ENCODE results near the gene NRG3.

Gene NRG3

DNA sequence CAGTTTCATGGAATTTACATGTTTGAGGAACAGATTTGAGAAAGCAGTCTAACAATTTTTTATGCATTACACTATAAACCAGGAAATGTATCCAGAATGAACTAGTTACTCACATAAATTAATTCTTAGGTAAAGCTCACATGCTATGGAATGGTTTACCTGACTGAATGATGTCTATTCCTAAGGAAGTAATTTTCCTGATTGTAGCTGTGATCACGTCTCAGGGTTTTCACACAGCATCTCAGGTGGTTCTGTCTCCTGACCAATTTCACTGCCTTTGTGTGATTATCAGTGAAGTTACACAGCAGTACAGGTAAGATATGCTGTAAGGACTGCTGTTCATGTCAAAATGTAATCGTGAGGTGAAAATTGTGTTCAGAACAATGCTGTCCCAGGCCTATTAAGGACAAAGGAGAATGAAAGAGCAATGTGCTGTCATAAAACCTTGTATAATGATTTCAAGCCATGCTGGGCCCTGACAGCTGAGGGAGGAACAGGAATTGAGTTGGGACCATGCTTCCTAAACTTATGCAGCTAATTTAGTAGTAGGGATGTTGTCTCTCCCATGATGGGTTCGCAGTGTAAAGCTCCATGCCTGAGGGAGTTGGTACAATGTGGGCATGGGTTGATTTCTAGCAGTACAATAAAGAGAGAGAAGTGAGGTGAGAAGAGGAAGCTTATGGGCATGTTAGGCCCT, 631.8 kb downstream of the NRG3 start:
- no peak for DNase-seq

DNA sequence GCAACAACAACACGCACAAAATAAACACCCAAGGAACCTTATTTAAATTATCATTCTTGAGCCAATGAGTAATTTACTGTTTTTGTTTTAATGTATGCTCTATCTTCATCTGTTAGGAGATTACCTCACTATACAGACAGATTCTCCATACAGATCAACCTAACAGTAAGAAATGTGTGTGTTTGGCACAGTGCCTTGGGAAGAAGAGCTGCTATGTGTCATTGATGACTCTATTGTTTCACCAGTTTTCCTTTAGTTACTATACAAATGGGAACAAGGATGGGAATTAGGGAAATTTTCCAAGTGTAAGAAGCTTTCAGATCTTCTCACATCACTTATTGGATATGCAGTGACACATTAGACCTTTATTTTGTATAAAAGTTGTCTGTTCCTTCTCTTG, 640.3 kb downstream of the NRG3 start:
- DNase-seq: no peak

DNA sequence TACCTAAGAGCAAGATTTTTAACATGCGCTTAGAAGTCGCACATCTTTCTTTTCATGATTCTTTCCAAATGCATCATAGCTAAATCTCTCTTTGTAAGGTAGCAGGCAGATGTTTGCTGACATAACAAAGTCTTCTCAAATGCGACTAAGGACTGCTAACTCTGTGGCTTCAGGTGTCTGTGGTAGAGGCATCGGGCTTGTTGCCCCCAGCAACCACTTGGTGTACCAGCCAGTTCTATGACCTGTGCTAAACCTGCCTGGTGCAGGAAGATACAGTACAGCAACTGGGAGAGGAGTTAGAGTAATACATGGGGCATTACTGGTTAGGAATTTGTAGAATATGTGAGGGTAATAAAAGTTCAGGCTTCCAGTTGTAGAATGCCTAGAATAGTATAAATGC, 654.1 kb downstream of the NRG3 start:
- DNase-seq: no peak

DNA sequence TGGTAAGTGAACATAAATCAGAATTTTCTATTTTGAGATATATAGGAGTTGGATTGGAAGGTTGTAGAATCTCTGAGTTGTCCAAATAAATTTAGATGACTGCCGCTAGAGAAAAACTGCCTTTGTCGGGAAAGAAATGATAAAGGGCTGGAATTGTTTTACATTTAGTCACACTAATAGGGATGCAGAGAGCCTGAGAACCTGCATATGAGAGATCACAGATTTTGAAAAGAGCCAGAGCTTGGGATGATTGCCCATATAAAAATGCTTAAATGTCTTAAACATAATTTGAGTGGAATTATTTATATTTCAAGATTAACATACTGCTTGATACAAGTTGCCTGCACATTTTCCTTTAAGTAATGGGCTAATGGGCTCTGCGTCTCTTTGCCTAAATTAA, 660.5 kb downstream of the NRG3 start:
- DNase-seq: no peak

DNA sequence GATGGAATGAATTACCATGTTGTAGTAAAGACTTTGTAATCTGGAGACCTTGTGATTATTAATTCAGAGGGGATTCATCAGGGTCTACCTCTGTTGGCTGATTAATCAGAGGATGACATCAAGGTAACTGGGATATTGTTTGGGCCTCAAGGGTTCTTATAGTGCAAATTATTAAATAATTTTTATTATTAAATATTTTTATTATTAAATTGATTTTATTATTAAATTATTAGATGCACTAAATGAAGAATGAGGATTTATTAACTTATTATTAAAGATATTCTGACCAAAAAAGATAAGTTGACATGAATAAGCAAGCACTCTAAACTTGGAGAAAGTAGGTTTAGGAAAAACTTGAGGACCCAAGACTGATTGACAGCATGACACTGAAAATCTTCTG, 661.7 kb downstream of the NRG3 start:
- DNase-seq: no peak

DNA sequence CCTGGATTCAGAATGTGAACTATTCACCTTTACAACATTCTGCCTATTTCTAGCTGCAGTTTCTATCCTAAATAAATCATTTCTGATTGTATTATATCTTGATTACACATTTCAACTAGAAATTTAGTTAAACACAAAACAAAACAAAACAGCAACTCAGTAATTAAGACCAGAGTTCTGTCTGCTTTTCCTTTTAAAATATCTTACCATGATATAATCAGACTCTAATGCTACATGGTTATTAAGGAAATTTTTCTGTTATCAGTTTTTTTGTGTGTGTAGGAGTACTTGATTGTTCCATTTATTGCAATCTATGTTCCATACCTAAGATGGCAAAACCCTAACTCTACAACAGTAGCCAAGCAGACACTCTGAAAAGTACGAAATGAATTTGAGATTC, 663.3 kb downstream of the NRG3 start:
- DNase-seq: no peak

DNA sequence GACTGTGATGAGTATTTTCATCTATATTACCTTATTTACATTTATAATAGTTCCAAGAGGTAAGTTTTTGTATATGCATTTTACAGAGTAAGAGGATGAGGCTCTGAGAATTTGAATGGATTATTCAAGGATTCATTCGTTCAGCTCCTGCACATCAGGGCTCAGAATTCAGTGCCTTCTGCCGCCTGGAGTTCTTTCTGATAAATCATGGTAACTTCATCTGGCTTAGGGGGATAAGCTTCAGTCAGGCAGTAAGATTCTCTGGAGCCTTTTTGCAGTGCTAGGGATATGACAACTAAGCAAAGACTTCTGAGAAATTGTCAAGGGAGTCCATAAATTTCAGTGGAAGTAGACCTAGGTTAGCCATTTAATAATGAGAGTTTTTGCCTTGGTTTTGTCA, 668.6 kb downstream of the NRG3 start:
- no peak for DNase-seq

DNA sequence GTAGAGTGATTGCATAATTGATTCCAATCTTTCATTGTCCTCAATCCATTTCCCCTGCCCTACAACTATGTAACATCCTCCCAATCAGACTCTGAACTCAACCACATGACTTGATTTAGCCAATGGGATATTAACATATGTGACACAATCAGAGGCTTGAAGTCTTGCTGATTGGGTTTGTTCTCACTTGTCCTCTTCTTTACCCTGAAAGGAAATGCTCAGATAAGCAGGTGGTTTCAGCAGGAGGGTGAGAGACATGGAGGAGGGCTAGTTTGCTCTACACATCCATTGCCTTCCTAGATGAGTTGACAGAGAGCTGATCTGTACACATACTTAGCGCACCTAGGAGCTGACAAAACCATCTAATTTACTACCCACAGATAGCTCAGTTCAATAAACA, 669.4 kb downstream of the NRG3 start:
- DNase-seq: no peak

DNA sequence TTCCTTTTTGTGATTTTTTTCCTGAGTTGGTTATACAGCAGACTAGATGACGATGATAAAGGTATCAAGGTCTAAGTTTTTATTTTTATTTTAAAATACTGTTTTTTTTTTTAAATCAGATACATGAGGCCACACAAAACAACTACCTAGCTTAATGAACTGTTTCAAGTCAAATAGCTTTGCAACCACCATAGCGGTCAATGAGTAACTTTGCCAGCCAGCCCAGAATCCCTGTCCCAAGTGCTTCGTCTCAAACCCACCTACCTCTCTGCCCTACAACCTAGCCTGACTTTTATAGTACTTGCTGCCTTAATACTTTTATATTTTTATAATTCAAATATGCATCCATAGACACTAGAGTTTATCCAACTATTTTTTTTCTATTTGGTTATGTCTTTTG, 676.5 kb downstream of the NRG3 start:
- no peak for DNase-seq

DNA sequence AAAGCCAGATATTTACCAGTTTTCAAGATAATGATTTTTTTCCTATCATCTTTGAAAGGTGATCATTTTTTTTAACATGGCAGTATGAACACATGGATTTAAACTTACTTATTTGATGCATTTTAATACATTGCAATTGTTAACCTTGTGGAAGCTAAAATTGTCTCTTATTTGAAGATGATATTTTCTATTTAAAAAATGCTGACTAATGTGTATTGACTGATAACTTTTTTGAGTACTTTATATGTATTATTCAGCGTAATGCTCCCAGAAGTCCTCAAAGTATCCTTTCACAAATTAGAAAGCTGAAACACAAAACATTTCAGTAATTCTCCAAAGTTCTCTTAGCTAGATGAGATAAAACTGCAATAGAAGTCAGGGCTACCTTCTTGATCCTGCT, 677.3 kb downstream of the NRG3 start:
- DNase-seq: no peak

DNA sequence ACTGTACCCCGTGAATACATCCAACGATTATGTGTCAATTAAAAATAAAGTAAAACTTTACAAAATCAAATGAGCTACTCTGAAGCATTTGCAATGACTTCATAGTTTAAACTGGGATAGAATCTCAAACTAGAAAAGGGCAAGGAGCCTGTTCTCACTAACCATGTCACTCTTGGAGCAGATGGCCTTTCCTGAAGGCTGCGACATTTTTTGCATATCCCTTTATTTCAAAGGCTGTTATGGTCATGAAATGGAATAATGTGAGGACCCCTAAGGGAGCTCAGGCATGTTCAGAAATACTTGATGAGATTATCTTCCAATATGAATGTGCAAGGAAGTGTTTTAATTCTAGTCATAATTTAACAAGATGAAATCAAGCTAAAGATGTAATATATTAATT, 679.4 kb downstream of the NRG3 start:
- no peak for DNase-seq

DNA sequence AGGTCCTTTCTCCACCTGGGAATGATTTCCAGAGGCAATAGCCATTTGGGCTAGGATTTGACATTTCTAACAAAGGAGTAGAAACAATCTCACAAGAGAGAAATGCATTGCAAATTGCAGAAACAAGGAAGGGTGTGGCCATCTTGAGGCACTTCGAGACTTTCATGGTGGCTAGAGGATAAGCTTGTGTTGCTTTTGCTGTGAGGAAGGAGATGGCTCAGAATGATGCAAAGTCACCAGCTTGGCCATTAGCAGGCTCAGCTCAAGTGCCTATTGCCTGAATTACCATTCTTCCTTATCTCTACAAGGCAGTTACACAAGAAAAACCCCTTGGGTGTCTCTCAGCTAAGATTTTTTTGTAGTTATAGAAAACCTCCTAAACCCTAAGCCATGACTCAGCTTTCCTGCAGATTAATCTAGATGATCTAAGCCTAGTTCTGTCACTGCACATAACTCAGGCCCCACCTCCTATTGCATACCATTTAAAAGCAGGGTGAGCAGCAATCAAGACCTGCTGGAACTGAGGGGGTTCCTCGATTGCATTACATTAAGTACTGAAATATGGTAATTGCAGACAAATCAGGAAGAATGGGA, 683.1 kb downstream of the NRG3 start:
- DNase-seq: no peak

DNA sequence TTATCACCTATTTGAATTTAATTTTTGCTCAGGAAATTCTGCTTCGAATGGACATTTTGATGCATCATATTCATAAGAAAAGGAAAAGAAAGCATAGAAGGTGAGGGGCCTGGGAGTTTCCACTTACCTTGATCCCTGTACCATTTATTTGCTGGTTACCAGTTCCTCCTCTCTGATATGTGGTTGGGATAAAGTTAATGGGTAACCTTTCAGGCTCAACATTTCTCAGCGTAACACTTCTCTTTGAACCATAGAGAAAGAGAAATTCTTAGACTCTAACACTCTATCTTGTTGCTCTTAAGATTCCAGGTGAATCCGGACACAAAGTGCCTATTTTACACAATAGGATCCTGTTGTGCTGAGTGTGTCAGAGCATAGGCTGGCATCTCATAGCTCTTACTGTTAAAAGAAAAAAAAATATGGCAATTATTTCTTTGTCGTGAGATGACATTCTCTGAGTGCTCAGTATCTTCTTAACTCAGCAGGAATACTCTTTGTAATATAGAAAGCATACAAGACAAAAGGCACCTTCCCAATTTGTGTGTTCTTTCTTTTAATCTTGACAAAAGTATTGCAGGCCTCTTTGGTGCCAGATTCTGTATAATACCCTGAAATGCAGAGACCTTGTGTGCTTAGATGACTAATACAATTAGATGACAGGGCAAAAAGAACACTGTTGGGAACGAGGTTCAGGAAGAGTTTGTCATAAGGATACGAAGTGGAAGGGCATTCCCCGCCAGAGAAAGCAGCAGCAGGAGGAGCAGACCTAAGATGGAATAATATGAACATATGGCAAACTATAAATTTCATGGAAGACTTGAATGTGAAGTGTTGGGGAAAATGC, 689.6 kb downstream of the NRG3 start:
- peak; percentile 50 for DNase-seq

DNA sequence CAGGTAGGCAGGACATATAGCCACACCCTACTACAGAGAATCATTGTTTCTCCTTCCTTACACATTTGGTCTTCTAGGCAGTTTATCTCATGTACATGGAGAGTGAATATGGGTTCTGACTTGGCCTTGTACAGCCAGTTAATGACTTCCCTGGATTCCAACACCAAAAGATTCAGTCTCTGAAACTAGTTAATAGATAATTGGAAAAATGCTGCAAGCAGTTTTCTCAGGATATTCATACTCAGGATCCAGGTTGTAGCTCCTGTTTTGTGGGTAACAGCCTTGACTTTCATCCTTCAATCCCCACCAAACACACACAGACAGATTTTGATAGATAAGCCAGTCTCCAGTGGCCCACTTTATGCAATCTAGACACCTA, 690.2 kb downstream of the NRG3 start:
- DNase-seq: no peak

DNA sequence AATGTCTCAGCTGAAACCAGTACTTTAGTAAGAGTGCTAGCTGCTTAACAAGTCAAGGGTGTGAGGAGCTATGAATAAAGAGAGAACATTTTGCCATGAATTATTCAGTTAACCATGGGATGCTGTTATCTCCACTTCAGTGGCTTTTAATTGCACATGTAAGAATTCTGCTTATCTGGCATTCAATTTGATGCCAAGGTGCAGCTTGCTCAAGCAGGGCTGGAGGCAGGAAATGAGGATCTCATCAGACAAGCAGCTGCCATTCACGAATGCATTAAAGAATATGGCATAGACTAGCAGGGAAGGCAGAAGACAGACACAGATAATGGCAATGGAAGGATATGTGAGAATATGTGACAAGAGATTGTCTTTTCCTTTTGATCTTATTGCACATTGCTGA, 697.8 kb downstream of the NRG3 start:
- DNase-seq: peak; percentile 33

DNA sequence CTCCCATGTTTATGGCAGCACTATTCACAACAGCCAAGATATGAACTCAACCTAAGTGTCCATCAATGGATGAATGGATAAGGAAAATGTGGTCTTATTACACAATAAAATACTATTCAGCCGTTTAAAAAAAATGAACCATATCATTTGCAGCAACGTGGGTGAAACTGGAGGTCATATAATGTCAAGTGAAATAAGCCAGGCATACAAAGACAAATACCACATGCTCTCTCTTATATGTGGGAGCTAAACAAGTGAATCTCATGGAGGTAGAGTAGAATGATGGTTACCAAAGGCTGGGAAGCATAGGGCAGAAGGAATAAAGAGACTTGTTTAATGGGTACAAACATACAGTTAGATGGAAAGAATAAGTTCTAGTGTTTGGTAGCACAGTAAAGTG, 699.1 kb downstream of the NRG3 start:
- no peak for DNase-seq

DNA sequence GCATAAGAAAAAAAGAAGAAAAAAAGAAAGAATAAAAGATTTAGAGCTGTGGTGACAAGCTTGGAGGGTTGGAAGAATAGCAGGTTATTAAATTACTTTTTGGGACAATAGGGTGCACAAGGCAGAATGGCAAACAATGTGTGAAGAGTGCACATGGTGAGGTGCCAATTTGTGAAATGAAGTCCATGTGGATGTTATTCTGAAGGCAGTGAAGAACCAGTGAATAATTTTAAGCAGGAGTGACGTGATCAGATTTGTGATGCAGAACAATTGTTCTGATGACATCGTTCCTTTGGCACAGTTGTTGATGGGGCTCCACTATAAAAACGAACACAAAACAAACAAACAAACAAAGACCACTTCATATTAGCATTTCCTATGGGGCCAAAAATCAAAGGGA, 700.3 kb downstream of the NRG3 start:
- no peak for DNase-seq

DNA sequence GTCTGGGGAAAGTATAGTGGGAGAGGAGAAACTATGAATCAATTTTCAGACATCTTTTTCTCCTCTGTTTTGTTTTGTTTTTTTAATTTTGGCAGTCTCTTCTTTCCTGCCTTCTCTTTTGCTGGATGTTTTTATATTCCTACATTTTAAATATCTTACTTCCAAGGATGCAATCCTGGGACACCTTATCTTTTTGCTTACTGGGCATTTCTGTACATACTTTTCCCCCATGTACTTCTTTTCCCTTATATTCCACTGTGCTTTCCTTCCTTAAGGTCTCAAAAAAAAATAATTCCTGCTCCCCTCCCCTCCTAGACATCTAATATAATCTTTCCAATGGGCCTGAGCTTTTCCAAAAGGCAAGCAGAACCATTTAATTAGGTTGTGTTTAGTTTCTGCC, 701.1 kb downstream of the NRG3 start:
- DNase-seq: no peak

DNA sequence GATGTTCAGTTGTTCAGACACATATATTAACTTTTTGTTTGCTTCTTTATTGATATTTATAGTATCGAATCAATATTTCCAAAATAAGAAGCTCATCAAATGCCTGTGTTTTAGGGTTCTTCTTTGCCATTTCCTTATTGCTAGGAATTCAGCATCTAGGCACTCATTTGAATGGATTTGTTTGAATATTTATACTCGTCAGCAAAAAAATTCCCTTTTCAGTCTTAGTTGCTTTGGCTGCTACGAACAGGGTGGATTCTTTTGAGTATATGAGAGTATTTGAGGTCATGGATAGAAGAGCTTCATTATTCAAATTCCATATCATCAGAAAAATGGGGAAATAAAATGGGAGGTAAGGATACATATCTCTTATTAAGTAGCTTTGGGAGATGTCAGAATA, 706.9 kb downstream of the NRG3 start:
- no peak for DNase-seq

DNA sequence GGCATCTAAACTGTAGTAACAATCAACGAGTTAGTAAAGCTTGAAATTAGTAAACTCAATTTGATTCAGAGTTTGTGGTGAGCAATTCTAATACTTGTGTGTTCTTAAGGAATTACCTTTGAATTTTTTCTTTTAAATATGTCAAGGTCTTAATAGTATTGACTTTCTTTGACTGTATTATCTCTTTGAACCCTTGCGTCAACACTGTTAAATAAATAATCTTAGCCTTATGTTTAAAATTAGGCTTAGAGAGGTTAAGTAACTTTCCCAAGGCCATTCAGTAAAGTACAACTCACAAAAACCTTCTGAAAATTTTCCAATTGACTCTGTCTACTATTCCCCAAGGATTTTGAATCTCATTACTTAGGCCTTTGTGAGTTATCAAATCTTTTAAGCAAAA, 716.4 kb downstream of the NRG3 start:
- DNase-seq: no peak

DNA sequence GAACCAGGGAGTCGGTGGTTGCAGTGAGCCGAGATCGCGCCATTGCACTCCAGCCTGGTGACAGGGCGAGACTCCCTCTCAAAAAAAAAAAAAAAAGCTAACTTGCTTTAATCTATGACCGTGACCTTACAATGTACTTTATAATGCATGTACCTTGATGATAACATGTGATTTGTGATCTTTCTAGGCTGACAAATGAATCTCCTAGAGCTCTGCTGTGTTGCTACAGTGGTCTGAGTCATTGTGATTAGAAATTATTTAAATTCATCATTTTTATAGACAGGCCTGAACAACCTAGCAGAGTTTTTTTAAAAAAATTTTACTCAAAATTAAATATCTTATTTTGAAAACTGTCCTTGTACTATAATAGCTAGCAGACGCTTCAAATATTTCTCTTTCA, 722.8 kb downstream of the NRG3 start:
- no peak for DNase-seq

DNA sequence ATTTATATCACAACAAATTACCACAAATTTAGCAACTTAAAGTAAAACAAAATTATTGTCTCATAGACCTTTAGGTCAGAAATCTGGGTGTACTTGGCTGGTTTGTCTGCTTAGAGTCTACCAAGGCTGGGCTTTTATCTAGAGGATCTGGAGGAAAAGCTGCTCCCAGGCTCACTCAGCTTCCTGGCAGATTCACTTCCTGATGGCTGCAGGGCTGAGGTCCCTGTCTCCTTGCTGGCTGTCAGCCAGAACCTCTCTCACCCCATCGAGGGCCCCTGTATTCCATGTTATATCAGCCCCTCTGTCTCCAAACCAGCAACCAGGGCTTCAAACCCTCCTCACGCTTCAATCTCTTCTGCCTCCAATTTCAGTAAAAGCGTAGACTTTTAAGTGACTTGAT, 734.9 kb downstream of the NRG3 start:
- DNase-seq: no peak

DNA sequence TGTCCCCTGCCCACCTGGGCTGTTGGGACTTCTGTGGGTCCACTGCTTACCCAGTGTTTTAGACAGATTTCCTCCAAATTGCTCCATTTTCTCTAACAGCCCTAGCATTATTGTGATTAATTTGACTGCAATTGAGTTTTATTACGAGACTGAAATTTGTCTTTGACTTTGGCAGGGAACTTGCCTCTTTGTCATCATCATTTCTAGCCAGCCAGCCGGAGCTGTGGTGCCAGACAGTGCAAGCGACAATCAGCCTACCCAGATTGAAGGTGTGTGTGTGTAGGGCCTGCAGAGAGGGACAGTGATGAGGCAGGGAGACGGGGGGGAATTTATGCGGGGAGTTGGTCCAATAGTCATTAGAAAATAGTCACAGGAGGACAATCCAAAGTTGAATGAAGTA, 743.0 kb downstream of the NRG3 start:
- DNase-seq: no peak

DNA sequence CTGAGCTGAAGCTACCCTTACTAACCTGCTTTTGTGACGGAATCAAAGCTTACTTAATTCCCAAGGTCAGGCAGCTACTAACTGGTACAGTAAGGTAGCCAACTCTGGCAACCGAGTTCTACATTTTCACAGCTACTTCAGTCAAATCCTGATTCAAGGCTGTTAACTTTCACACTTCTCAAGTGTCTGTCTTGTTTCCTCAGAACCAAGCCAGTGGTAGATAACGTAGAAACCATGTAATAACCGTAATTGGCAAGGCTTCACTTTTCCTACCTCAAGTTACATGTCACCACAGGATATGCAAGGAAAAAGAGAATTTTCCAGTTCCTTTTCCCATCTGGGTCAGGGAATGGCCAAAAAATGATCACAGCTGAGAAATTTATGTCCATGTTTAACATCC, 746.7 kb downstream of the NRG3 start:
- no peak for DNase-seq

DNA sequence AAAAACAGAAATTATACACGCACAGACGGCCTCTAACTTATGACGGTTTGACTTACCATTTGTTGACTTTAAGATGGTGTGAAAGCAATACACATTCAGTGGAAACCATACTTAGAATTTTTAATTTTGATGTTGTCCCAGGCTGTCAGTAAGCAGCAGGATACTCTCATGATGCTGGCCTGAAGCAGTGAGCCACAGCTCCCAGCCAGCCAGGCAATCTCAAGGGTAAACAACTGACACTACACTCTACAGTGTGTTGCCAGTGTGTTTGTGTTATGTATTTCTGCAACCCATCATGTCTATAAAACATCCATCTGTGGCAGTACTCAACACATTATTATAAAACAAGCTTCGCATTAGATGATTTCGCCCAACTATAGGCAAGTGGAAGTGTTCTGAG, 747.5 kb downstream of the NRG3 start:
- DNase-seq: no peak
